DOHH2 (cell line): ENCODE data around the gene NUP50.

Experiments used
- EZH2phosphoT487 ChIP-seq: fragments of 200-600 bp; sonication (generic); IDR thresholded peaks from 2 replicates; pipeline ENCODE4 v1.6.1; 2017; ENCODE audit warnings: borderline replicate concordance, mild to moderate bottlenecking, antibody characterized with exemption, low read length, moderate library complexity, mixed read lengths
- TF ChIP-seq, protein P1 (sequence below): fragments of 200-600 bp; sonication (generic); IDR thresholded peaks from one replicate; pipeline ENCODE4 v1.5.1; 2014; ENCODE audit warnings: antibody characterized with exemption, mild to moderate bottlenecking, low read depth, low read length; ENCODE audit not compliant: poor library complexity, severe bottlenecking

DNA sequence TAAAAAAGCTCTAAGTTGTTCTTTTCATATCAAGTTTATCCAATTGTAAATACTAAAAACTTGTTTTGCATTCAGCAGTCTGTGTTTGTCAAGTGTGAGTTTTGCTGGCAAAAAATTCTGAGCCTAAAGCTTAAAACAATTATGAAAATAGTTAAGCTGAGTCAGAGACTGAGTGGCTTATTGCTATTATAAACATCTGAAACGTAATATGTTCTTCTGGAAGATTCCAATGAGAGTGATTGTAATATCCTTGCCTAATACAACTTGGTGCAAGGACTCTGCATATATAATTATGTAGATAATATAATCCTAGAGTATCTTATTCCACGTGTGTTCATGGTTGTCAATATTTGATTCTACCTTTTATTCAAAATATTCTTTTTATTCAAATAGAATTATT, 14.1 kb upstream of the NUP50 start:
- TF ChIP-seq, protein P1, sequence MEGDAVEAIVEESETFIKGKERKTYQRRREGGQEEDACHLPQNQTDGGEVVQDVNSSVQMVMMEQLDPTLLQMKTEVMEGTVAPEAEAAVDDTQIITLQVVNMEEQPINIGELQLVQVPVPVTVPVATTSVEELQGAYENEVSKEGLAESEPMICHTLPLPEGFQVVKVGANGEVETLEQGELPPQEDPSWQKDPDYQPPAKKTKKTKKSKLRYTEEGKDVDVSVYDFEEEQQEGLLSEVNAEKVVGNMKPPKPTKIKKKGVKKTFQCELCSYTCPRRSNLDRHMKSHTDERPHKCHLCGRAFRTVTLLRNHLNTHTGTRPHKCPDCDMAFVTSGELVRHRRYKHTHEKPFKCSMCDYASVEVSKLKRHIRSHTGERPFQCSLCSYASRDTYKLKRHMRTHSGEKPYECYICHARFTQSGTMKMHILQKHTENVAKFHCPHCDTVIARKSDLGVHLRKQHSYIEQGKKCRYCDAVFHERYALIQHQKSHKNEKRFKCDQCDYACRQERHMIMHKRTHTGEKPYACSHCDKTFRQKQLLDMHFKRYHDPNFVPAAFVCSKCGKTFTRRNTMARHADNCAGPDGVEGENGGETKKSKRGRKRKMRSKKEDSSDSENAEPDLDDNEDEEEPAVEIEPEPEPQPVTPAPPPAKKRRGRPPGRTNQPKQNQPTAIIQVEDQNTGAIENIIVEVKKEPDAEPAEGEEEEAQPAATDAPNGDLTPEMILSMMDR: no peak
- no peak for TF ChIP-seq EZH2phosphoT487
